Nephron (organoid): Measurements from ENCODE around the gene FNDC3B.
A peak's percentile ranks its signal among the peaks of the same experiment; 100 is the strongest.

Source experiments
- H3K27ac Mint-ChIP-seq, 3 experiments: 2 replicates each; pipeline ENCODE4 v1.8.0; 2020; ENCODE audit warnings: mixed read lengths in 3 of 3, mild to moderate bottlenecking in 2 of 3, moderate library complexity in 1 of 3
- H3K27me3 Mint-ChIP-seq: 2 replicates; pipeline ENCODE4 v1.8.0; 2021; ENCODE audit warnings: low read depth, mild to moderate bottlenecking, moderate library complexity, mixed read lengths
- H3K36me3 Mint-ChIP-seq: 2 replicates; pipeline ENCODE4 v1.8.0; 2020; ENCODE audit warnings: low read depth, mixed read lengths
- H3K4me1 Mint-ChIP-seq: 2 replicates; pipeline ENCODE4 v1.8.0; 2020; ENCODE audit warnings: mixed read lengths
- H3K4me3 Mint-ChIP-seq, 3 experiments: 2 replicates each; pipeline ENCODE4 v1.8.0; 2020; ENCODE audit warnings: mild to moderate bottlenecking in 3 of 3, mixed read lengths in 3 of 3, moderate library complexity in 2 of 3
- H3K9me3 Mint-ChIP-seq: 2 replicates; pipeline ENCODE4 v1.8.0; 2020; ENCODE audit warnings: mixed read lengths
- TF ChIP-seq, protein P1 (sequence below), 3 experiments: fragments of 200-600 bp; sonication (generic); IDR thresholded peaks; one replicate each; pipeline ENCODE4 v1.5.0; 2021; ENCODE audit warnings: antibody characterized with exemption in 3 of 3; ENCODE audit not compliant: unreplicated experiment in 3 of 3

The FNDC3B gene

GRCh38 chr3:172062761-172063160, 23.4 kb downstream of the FNDC3B start:
- Mint-ChIP-seq H3K27ac (peak overlapping the region; percentile 24 to 89 (median 50)), H3K36me3 (peaks cover 29% of the 10 kb centered on the region), H3K27me3 (no peaks in the 10 kb centered on the region), H3K9me3 (no peaks in the 10 kb centered on the region), H3K4me1 (peaks cover 63% of the 10 kb centered on the region), H3K4me3 (no peak overlapping the region)
- TF ChIP-seq, protein P1, sequence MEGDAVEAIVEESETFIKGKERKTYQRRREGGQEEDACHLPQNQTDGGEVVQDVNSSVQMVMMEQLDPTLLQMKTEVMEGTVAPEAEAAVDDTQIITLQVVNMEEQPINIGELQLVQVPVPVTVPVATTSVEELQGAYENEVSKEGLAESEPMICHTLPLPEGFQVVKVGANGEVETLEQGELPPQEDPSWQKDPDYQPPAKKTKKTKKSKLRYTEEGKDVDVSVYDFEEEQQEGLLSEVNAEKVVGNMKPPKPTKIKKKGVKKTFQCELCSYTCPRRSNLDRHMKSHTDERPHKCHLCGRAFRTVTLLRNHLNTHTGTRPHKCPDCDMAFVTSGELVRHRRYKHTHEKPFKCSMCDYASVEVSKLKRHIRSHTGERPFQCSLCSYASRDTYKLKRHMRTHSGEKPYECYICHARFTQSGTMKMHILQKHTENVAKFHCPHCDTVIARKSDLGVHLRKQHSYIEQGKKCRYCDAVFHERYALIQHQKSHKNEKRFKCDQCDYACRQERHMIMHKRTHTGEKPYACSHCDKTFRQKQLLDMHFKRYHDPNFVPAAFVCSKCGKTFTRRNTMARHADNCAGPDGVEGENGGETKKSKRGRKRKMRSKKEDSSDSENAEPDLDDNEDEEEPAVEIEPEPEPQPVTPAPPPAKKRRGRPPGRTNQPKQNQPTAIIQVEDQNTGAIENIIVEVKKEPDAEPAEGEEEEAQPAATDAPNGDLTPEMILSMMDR (IDR thresholded peaks at IDR 0.05; ENCODE audit: unreplicated experiment in 3 of 3) = no peak

GRCh38 chr3:172063456-172064432, 24.4 kb downstream of the FNDC3B start:
- H3K4me3 Mint-ChIP-seq = no peak overlapping the region
- TF ChIP-seq, protein P1 (IDR thresholded peaks at IDR 0.05; ENCODE audit: unreplicated experiment in 3 of 3) = no peak
- peaks cover 60% of the 10 kb centered on the region for H3K4me1 Mint-ChIP-seq
- no peaks in the 10 kb centered on the region for H3K27me3 Mint-ChIP-seq
- H3K36me3 Mint-ChIP-seq = peaks cover 29% of the 10 kb centered on the region
- H3K27ac Mint-ChIP-seq = peak overlapping the region; percentile 24 to 89 (median 50)
- no peaks in the 10 kb centered on the region for H3K9me3 Mint-ChIP-seq

GRCh38 chr3:172065527-172065926, 26.1 kb downstream of the FNDC3B start:
- Mint-ChIP-seq H3K27me3 (no peaks in the 10 kb centered on the region), H3K9me3 (no peaks in the 10 kb centered on the region), H3K4me3 (peak overlapping the region in 2 of 3 experiments; percentile 9 to 26), H3K27ac (peak overlapping the region; percentile 89 to 97 (median 92)), H3K4me1 (peaks cover 75% of the 10 kb centered on the region), H3K36me3 (peaks cover 29% of the 10 kb centered on the region)
- TF ChIP-seq, protein P1 (IDR thresholded peaks at IDR 0.05; ENCODE audit: unreplicated experiment in 3 of 3) = no peak

GRCh38 chr3:172065967-172066762, 26.8 kb downstream of the FNDC3B start:
- Mint-ChIP-seq H3K4me3 (peak overlapping the region in 2 of 3 experiments; percentile 4 to 9), H3K27ac (peak overlapping the region; percentile 89 to 97 (median 92)), H3K4me1 (peaks cover 78% of the 10 kb centered on the region), H3K36me3 (peaks cover 29% of the 10 kb centered on the region), H3K27me3 (no peaks in the 10 kb centered on the region), H3K9me3 (no peaks in the 10 kb centered on the region)
- TF ChIP-seq, protein P1 (IDR thresholded peaks at IDR 0.05; ENCODE audit: unreplicated experiment in 3 of 3) = no peak

DNA sequence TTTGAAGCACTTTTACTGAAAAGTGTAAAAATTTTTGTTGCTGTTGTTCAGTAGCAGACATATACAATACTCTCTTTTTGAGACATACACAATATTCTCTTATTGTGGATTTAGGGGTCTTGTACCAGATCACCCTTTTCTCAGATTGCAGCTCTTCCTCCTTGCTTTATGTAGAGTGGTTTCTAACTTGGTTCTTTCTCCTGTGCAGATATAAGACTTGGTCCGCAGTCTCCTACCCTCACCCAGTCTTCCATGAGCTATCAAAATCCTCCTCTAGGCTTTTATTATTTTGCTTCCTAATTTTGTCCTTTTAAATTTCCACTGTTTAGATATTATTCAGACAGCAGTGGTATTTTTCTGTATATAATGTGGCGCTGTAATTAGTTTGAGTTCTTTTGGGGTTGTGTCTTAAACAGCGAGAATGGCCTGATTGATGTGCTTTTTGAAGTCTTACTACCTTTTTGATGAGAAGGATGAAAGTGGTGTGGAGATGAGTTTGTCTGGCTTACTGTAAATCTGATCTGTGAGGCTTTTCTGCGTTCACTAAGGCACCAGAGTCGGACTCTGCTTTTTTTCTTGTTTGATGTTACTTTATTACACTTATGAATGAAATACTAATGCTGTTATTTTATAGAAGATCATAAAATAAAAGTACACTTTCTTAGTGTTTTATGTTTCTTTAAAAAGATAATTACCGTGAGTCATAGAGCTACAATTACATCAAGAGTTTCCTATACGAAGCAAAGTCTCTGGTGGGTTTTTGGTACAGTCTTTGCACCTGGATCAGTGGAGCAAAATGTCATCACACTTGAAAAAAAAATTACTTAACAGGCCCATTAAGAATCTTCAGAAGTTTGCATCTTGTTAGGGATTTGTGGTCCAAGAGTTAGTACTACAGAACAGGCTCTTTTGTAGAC, 27.8 kb downstream of the FNDC3B start:
- Mint-ChIP-seq H3K4me3 (peak overlapping the region in 2 of 3 experiments; percentile 4 to 15), H3K27ac (peak overlapping the region; percentile 89 to 97 (median 92)), H3K36me3 (peaks cover 25% of the 10 kb centered on the region), H3K4me1 (peaks cover 73% of the 10 kb centered on the region), H3K27me3 (no peaks in the 10 kb centered on the region), H3K9me3 (no peaks in the 10 kb centered on the region)
- TF ChIP-seq, protein P1 (IDR thresholded peaks at IDR 0.05; ENCODE audit: unreplicated experiment in 3 of 3) = no peak
